ENCODE measurements around the gene SNX13. TPM values are rescaled to one million over a fixed set of nuclear protein-coding genes. Genes with fewer than 3 reads are reported as not detected.
"Not testable (repeated sequence)": the region's sequence is repeated elsewhere in the genome, so short reads cannot be mapped to it uniquely, and the experiment has no call there.

The SNX13 gene
- total RNA-seq, 1 donor from 2014 or later, result 35.5 TPM

- no peaks in the 10 kb centered on the region for H3K27me3 Mint-ChIP-seq (ENCODE audit: low read depth)
- DNase-seq (ENCODE audit: low spot score), result no peak
- no peak for TF ChIP-seq CTCF (IDR thresholded peaks at IDR 0.05)
- H3K4me1 Mint-ChIP-seq (ENCODE audit: low read depth), result peaks cover 13% of the 10 kb centered on the region
- no peak overlapping the region for H3K27ac Mint-ChIP-seq (ENCODE audit: unreplicated experiment)
- peaks cover 8% of the 10 kb centered on the region for H3K9me3 Mint-ChIP-seq (ENCODE audit: low read depth)
- H3K36me3 Mint-ChIP-seq (ENCODE audit: low read depth), result peaks cover 1% of the 10 kb centered on the region
- no peak overlapping the region for H3K4me3 Mint-ChIP-seq (ENCODE audit: unreplicated experiment)
Observed at GRCh38 chr7:17910377-17910776, 29.9 kb downstream of the SNX13 start.

- H3K4me3 Mint-ChIP-seq (ENCODE audit: unreplicated experiment); H3K36me3 Mint-ChIP-seq (ENCODE audit: low read depth); H3K27me3 Mint-ChIP-seq (ENCODE audit: low read depth); H3K9me3 Mint-ChIP-seq (ENCODE audit: low read depth); H3K27ac Mint-ChIP-seq (ENCODE audit: unreplicated experiment); DNase-seq (ENCODE audit: low spot score): not testable (repeated sequence)
- H3K4me1 Mint-ChIP-seq (ENCODE audit: low read depth), result peaks cover 13% of the 10 kb centered on the region
Observed at GRCh38 chr7:17909310-17909709, 31.0 kb downstream of the SNX13 start.

- H3K27ac Mint-ChIP-seq (ENCODE audit: unreplicated experiment), result no peak overlapping the region
- no peak for TF ChIP-seq CTCF (IDR thresholded peaks at IDR 0.05)
- no peak overlapping the region for H3K4me3 Mint-ChIP-seq (ENCODE audit: unreplicated experiment)
- no peak for DNase-seq (ENCODE audit: low spot score)
- H3K27me3 Mint-ChIP-seq (ENCODE audit: low read depth), result no peaks in the 10 kb centered on the region
- H3K36me3 Mint-ChIP-seq (ENCODE audit: low read depth), result peaks cover 1% of the 10 kb centered on the region
- H3K4me1 Mint-ChIP-seq (ENCODE audit: low read depth), result peaks cover 13% of the 10 kb centered on the region
- H3K9me3 Mint-ChIP-seq (ENCODE audit: low read depth), result peaks cover 8% of the 10 kb centered on the region
Observed at GRCh38 chr7:17907014-17907413, 33.3 kb downstream of the SNX13 start.

GRCh38 chr7:17903337-17903736 lies 37.0 kb downstream of the SNX13 start:
- H3K4me1 Mint-ChIP-seq (ENCODE audit: low read depth), result peaks cover 10% of the 10 kb centered on the region
- no peak overlapping the region for H3K27ac Mint-ChIP-seq (ENCODE audit: unreplicated experiment)
- TF ChIP-seq CTCF (IDR thresholded peaks at IDR 0.05), result no peak
- H3K27me3 Mint-ChIP-seq (ENCODE audit: low read depth), result no peaks in the 10 kb centered on the region
- no peak for DNase-seq (ENCODE audit: low spot score)
- no peaks in the 10 kb centered on the region for H3K9me3 Mint-ChIP-seq (ENCODE audit: low read depth)
- H3K4me3 Mint-ChIP-seq (ENCODE audit: unreplicated experiment), result no peak overlapping the region
- no peaks in the 10 kb centered on the region for H3K36me3 Mint-ChIP-seq (ENCODE audit: low read depth)

- H3K4me1 Mint-ChIP-seq (ENCODE audit: low read depth), result peaks cover 13% of the 10 kb centered on the region
- no peak for DNase-seq (ENCODE audit: low spot score)
- TF ChIP-seq CTCF (IDR thresholded peaks at IDR 0.05), result no peak
- H3K27ac Mint-ChIP-seq (ENCODE audit: unreplicated experiment), result no peak overlapping the region
- no peaks in the 10 kb centered on the region for H3K27me3 Mint-ChIP-seq (ENCODE audit: low read depth)
- no peaks in the 10 kb centered on the region for H3K9me3 Mint-ChIP-seq (ENCODE audit: low read depth)
- H3K4me3 Mint-ChIP-seq (ENCODE audit: unreplicated experiment), result no peak overlapping the region
- H3K36me3 Mint-ChIP-seq (ENCODE audit: low read depth), result no peaks in the 10 kb centered on the region
Observed at GRCh38 chr7:17902599-17902998, 37.7 kb downstream of the SNX13 start.

- no peaks in the 10 kb centered on the region for H3K36me3 Mint-ChIP-seq (ENCODE audit: low read depth)
- H3K9me3 Mint-ChIP-seq (ENCODE audit: low read depth), result no peaks in the 10 kb centered on the region
- no peak overlapping the region for H3K4me3 Mint-ChIP-seq (ENCODE audit: unreplicated experiment)
- no peak for TF ChIP-seq CTCF (IDR thresholded peaks at IDR 0.05)
- H3K27ac Mint-ChIP-seq (ENCODE audit: unreplicated experiment), result no peak overlapping the region
- H3K4me1 Mint-ChIP-seq (ENCODE audit: low read depth), result peaks cover 9% of the 10 kb centered on the region
- H3K27me3 Mint-ChIP-seq (ENCODE audit: low read depth), result no peaks in the 10 kb centered on the region
- DNase-seq (ENCODE audit: low spot score), result peak; percentile 27
Observed at GRCh38 chr7:17900464-17900863, 39.8 kb downstream of the SNX13 start.

All from chondrocyte (in vitro differentiated cells).